ENCODE data around the gene PSMD2.
A peak's percentile ranks its signal among the peaks of the same experiment; 100 is the strongest.

The PSMD2 gene

GRCh38 chr3:184343200-184343876, 44.3 kb downstream of the PSMD2 start:
- DNase-seq: no peak

- DNase-seq: no peak
Observed at GRCh38 chr3:184344579-184345316, 45.7 kb downstream of the PSMD2 start.

DNA sequence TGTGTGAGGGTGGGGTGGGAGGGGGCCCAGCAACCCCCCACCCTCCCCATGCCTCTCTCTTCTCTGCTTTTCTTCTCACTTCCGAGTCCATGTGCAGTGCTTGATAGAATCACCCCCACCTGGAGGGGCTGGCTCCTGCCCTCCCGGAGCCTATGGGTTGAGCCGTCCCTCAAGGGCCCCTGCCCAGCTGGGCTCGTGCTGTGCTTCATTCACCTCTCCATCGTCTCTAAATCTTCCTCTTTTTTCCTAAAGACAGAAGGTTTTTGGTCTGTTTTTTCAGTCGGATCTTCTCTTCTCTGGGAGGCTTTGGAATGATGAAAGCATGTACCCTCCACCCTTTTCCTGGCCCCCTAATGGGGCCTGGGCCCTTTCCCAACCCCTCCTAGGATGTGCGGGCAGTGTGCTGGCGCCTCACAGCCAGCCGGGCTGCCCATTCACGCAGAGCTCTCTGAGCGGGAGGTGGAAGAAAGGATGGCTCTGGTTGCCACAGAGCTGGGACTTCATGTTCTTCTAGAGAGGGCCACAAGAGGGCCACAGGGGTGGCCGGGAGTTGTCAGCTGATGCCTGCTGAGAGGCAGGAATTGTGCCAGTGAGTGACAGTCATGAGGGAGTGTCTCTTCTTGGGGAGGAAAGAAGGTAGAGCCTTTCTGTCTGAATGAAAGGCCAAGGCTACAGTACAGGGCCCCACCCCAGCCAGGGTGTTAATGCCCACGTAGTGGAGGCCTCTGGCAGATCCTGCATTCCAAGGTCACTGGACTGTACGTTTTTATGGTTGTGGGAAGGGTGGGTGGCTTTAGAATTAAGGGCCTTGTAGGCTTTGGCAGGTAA, 46.5 kb downstream of the PSMD2 start:
- DNase-seq: no peak

DNA sequence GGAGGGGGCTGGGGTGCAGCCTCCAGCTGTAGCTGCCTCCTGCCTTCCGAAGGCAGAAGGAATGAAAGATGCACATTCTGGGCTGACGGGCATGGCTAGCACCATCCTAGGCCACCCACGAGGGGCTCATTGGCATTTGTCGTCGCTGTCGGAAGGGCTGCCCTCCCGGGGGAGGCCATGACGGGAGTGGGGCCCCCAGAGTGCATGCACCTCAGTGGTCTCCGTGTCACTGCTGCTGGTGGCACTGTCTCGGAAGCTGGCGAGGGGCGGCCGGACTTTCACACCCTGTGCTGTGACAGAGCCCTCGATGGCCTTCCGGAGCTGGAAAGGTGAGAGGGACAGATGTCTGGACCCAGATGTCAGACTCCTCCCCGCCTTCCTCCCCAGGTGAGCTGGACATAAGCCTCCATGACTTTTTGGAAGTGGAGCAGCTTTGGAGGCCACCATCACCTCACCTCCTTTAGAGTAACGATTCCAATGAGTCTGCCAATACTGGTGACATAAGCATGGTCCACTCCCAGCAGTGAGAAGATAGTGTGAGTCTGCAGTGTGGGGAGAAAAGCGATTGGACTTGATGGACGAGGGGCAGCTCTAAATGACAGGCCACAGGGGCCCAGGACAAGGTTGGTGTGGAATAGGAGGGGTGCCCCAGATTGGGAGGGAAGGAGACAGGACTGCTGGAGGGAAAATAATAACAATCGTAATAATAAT, 47.6 kb downstream of the PSMD2 start:
- no peak for DNase-seq

GRCh38 chr3:184347321-184348056, 48.4 kb downstream of the PSMD2 start:
- DNase-seq: no peak

DNA sequence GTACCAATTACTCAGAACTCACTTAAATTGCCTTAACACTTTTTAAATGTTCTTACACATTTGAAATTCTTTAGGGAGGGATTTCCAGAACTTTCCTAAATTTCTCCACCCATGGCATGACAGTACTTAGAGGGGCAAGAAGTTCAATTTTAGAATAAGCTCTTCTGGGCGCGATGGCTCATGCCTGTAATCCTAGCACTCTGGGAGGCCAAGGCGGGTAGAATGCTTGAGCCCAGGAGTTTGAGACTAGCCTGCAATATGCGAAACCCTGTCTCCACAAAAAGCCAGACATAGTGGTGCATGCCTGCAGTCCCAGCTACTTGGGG, 49.0 kb downstream of the PSMD2 start:
- DNase-seq: no peak

DNA sequence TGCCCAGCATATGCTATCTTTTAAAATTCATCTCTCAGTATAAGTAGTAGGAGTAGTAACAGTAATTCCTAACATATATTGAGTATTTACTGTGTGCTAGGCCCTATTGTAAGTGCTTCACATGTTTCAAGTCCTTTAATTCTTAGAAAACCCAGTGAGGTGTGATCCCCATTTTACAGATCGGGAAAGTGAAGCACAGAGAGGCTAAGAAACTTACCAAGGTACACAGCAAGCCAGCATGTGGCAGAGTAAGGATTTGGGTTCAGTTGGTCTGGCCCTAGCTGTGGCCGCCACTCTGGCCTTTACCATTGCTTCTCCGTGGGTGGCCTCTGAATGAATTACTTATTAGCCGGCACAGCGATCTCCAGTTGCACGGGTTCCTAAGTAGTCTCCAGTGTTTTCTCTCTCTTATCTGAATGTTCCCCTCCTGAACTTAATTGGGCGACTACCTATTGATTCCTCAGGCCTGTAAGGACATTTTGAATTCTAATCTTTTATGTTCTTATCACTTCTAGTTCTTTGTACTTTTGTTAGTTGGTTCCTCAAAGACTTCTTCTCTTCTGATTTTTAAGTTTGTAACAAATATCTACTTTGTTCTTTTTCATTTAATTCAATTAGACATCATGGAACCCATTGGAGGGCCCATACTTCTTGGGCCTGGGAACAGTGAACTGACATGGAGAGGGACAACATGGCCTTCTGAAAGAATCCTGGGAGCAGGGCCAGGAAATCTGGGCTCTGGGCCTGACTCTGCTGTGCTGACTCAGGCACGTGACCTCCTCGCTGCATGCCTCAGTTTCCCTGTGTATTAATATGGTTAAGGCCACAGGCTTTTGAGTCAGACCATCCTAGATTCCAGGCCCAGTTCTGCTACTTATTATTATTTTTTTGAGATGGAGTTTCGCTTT, 50.8 kb downstream of the PSMD2 start:
- no peak for DNase-seq

DNA sequence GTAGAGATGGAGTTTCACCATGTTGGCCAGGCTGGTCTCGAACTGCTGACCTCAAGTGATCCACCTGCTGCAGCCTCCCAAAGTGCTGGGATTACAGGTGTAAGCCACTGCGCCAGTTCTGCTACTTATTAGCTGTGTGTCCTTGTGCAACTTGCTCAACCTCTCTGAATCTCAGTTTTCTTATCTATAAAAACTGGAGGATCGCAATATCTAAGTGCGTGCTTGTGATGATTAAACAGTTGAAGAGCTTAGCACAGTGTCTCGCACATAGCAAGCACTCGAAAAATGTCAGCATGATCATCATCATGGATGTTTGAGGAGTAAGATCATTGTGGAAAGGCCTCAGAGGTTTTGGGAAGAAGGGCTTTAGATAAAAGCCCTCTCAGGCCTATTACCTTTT, 51.6 kb downstream of the PSMD2 start:
- DNase-seq: no peak

DNA sequence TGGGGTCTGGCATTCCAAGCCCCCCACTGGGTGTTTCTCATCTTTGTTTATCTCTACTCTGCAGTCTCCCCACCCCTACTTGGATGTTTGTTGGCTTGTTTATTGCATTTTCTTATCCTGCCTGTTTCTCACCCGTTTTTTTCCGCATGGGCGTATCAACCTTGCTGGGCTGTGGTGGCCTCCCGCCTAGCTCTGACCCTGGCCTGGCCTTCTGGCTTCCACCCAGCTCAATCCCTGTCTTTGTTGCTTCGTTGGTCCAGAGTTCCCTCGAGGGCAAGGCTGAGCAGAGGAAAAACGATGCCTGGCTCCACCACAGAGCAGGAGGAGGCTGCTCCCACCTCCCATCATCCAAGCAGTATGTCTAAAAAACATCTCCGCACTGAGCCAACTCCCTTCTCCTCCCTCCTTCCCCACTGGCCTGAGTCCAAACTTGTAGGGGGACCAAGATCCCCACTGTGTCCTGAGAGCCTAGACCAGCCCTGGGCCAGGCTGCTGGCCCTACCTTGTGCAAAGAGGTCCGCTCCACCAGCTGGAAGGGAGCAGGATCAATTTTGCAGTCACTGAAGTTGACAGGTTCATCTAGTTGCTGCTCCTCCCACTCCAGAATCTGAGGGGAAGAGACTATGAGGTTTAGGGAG, 52.6 kb downstream of the PSMD2 start:
- DNase-seq: no peak

DNA sequence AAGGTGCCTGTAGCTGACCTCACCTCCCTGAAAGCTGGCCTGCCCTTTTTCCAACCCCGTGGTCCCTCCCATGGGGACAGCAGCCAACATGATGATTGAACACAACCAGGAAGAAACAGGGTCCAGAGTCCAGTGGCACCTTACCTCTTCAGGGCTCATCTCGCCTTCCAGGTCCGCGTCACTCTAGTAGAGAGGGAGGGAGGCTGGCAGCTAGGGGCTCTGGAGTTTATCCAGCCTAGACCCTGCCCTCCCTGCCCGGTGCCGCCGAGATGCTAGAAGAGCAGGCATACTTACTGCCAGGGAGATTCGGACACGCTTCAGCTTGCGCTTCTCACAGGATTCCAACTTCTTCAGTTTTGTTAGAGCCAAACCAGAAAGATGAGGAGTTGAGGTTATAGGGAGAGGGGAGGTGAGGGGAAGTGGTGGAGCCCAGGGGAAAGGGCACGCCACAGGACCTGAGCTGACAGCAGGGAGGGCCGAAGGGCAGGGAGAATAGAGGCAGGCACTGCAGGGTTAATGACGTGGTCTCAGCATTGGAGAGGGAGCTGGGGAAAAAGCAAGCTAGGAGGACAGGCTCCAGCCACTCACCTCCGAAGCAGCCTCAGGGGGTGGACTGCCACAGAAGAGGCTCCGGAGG, 53.2 kb downstream of the PSMD2 start:
- no peak for DNase-seq

GRCh38 chr3:184352897-184353545, 54.0 kb downstream of the PSMD2 start:
- no peak for DNase-seq

GRCh38 chr3:184353546-184353941, 54.5 kb downstream of the PSMD2 start:
- DNase-seq: no peak

DNA sequence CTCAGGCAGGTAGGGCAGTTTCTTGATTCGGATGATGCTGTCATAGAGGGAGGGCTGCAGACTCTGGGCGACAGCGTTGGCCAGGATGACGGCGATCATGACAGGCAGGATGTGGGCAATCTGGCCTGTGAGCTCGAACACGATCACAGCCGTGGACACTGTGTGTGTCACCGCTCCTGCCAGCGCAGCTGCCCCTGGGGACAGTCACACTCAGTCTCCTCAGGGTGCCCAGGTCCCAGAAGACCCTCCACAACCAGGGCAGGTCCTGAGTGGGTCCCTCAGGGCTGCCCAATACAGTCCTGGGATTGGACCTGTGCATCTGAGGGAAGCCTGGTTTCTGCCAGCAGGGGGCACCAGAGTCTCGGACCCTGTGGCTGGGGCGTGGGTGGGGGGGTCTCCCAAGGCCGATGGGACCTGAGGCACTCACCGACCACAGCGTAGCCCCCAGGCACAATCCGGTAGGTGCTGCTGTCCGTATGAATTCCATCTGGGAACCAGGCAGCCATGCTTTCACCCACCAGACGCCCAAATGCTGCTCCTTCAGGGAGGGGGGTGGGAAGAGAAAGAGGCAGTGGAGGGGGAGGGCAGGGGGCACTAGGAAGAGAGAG, 55.2 kb downstream of the PSMD2 start:
- DNase-seq: peak; percentile 52

GRCh38 chr3:184354754-184355153, 55.7 kb downstream of the PSMD2 start:
- DNase-seq: no peak

GRCh38 chr3:184355261-184356040, 56.4 kb downstream of the PSMD2 start:
- DNase-seq: no peak

DNA sequence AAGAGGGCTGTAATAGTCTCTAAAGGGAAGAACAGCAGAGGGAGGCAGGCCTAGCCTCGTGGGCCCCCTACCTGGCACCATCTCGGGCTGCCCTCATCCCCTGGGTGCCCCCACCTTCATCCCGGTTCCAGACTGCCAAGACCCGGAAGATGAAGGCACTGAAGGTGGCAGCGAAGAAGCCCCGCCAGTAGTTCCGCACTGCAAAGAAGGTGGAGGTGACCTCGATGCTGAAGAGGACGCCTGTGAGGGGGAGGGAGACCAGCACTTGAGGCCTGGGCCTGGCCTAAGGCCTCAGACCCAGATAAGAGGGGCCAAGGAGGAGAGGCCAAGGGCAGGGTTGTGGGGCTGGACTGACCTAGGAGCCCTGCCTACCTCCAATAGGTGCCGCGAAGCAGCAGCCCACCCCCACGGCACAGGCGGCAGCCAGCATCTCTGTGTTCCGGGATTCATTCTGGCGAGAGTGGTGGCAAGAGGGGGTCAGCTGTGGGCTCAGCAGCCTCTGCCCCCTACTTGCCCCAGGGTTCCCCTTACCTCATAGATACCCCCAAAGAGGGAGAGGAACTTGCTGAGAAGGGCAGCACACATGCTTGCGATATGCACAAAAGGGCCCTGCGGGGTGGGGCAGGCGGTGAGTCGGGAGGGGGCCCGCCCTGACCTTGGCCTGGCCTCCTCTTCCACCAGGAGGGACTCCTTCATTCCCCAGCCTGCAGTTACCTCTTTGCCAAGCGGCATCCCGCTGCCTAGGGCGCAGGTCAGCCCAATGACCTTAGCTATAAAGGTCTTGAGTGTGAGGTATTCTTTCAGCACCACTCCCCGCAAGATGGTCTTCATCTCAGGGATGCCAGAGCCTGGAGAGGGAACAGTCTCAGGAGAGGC, 58.4 kb downstream of the PSMD2 start:
- no peak for DNase-seq

DNA sequence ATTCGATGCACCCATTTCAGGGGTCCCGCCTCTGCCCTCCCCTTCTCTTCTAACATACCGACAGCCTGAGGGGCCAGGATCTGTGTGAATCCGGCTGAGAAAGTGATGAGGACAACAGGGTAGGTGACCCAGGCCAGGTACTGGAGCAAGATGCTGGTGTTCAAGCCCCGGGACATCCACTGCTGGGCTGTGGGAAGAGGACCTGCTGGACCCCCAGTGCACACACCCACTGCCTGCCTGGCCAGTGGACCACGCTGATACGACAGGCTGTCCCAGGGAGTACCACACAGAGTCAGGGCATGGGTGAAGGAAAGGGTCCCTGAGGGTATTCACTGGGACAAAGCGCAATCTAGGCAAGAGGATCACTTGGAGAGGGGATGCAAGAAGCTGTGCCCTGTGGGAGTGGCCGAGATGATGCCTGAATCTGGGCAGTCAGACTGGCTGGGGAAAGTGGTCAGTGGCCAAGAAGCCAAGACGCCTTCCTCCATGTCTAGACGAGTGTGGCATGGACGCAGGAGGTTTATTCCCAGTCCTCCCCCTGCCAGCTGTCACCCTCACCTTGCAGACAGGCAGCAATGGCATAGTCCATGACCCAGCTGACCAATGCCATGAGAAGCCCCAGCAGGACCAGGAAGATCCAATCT, 59.2 kb downstream of the PSMD2 start:
- DNase-seq: no peak
